GM23248 (cell line): ENCODE data around the gene RBM34.

ENCODE experiments used
- EZH2 ChIP-seq: fragments of 200-600 bp; sonication (generic); IDR thresholded peaks from 2 replicates; pipeline ENCODE4 v1.6.1; 2018; ENCODE audit warnings: antibody characterized with exemption, mild to moderate bottlenecking; ENCODE audit not compliant: insufficient read depth, poor library complexity, severe bottlenecking
- EZH2phosphoT487 ChIP-seq: fragments of 200-600 bp; sonication (generic); IDR thresholded peaks from 2 replicates; pipeline ENCODE4 v1.6.1; 2018; ENCODE audit warnings: antibody characterized with exemption, moderate library complexity, mild to moderate bottlenecking, low read depth; ENCODE audit not compliant: insufficient read depth

DNA sequence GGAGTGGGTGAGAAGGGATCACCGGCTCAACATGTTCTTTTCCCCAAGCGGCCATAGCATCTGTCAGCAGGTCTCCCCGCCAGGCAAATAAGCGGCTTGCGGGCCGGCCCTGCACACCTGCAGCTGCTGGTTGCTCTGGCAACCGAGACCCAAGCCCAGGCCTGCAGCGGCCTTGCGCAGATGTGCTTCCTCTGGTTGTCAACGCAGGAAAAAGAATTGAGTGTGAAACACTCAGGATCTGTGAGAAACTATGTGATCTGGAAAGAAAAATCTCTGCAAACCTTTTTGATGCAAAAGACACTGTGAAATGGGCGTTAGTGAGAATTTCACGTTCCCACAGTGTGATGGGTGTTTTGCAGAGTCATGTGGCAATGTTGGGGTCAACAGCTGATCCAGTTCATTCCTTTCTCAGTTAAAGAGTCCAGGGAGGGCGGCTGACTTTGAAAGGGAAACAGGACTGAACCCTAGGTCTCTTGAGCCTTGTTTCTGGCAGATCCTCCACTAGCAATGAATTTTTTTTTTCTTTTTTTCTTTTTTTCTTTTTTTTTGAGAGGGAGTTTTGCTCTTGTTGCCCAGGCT is 60.8 kb downstream of the RBM34 start:
- TF ChIP-seq EZH2phosphoT487 (no peak), EZH2 (no peak)
